ENCODE results near the gene MLYCD.

The MLYCD gene

DNA sequence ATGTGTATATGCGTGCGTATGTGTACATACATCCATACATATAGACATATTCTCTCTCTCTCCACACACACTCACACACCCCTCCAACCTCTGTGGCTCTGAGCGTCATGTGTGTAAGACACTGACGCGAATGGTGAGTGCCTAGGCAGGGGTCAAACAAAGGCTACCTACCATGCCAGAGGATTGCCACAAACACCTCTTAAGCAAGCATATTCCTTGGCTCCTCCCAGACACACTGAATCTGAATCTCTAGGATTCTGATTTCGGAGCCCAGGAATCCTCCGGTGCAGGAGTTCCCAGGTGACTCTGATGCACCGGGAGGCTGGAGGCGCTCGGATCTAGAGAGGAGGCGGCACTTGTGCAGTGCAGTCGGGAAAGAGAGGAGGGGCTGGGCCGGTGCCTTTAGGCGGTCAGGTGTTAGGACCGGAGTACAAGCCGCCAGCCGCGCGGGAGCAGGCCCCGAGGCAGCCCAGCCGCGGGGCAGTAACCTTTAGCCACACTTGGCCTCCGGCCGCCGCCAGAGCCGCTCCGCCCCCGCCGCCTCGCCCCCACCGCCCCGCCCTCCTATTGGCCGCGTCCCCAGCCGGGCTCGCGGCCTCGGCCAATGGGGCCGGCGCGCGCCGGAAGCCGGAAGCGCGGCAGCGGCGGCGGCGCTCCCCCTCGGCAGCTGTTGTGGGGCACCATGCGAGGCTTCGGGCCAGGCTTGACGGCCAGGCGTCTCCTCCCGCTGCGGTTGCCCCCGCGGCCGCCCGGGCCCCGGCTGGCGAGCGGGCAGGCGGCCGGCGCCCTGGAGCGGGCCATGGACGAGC lies at the start of gene MLYCD:
TSS of gene MLYCD (plus strand) at position 653 of the 809 bp plus-strand sequence. CDS start at position 683, 30 bp downstream.
- DNase-seq: peak; percentile 50 to 58

DNA sequence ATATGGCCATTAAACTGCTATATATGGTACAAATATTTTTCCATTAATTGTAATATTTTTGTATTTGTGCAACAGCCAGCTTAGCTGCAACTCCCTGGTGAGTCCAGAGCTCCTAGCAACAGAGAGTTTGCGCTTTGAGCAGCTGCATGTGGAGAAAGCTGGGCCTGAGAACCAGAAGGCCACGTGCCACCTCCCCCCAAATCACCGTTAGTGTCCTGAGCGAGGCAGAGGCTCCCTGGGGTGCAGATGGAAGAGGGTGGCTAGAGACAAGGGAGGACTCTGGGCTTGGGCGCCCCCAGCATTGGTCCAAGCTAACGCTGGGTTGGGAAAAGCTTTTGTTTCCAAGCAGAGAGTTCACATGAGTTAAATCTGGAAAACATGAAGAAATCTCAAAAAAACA lies 49.5 kb upstream of the MLYCD start:
- no peak for DNase-seq

DNA sequence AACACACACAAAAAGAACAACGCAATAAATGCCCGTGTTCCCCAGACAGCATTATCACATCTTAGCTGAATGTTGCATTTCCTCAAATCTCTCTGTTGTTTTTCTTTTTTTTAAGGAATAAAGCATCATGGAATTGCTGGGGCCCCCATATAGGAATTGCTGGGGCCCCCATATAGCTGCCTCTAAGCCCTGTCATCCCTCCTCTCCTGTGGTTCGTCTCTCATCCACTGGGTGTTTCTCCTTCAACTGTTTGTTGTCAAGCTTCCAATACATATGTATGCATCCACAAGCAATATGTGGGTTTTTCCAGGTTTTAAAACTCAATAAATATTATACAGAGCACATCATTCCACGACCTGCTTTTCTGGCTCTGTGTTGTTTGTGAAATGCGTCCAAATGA lies 48.0 kb upstream of the MLYCD start:
- no peak for DNase-seq

DNA sequence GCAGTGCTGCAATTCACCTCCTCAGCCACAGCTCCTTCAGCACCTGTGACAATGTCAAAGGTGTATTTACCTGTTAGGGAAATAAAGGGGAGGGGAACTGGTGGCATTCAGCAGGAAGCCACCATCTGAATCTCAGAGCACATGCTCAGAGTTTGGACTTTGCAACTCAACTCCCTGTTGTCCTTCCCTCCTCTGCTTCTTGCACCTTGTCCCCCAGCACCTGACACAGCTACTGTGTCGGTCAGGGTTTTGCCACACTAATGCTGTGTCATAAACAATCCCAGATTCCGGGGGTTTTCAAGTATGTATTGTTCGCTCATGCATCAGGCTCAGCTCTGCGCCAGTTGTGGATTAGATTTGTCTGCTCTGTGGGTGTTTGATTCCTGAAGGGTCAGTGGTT lies 47.4 kb upstream of the MLYCD start:
- no peak for DNase-seq

DNA sequence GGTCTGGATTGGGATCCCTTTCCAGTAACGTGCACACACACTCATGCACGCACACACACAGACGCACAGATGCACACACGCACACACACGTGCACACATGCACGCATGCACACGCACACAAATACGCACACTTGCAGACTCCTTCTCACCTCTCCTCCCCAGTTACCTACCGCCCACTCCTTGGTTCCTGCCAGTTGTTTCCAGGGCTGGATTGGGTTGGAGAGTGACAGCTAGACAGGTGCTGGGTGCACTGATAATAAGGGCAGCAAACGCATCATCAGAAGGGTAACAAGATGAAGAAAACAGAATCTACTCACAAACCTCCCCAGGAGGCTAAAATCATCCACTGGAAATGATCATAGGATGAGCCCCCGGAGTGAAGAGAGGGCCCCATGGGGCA lies 46.1 kb upstream of the MLYCD start:
- no peak for DNase-seq

DNA sequence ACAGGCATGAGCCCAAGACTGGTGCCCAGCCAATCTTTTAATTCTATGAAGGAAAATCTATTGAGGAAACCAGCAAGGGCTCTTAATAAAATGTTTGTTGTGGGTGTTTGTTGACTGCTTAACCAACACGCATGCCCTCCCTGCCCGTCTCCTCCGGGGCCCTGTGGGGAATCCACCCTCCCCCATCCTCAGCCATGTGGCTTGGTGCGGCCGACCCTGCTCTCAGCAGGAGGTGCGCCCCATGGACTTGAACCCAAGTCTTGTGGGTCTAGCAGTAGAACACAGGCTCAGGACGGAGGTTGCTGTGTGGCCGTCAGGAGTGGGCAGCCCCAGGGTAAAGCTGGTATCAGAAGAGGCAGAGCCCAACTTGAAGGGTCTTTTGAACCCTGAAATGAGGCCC lies 45.1 kb upstream of the MLYCD start:
- DNase-seq: no peak

DNA sequence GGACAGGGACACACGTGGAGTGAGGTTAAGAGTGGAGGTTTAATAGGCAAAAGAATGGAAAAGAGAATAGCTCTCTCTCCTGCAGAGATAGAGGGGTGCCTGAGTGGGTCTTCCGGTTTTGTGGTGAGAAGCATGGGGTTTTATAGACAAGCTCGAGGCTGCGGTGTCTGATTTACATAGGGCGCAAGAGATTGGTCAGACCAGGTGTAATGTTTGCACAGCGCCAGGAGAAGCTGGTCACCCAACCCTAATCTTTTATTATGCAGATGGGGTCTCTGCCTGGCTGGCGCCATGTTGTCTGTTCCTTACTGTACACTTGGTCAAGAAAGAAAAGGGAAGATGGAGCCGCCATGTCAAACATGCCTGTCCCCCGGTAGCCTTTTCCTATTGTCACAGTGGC lies 44.5 kb upstream of the MLYCD start:
- no peak for DNase-seq

DNA sequence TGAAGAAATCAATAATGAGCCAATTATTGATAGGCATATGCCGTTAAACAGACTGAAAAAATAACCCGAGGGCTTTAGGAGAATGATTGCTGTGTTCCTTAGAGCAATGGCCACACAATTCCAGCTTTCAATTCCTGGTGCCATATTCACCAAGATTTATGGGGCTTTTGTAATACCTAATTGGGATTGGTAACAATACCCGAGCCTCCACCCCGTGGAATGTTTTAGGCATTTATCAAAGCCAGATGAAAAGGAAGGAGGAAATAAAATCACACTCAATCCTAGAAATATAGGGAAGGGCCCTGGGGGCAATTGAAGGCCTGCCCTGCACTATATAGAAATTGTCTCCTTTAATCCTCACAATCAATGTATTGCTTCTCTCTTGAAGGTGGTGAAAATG lies 42.1 kb upstream of the MLYCD start:
- DNase-seq: no peak

DNA sequence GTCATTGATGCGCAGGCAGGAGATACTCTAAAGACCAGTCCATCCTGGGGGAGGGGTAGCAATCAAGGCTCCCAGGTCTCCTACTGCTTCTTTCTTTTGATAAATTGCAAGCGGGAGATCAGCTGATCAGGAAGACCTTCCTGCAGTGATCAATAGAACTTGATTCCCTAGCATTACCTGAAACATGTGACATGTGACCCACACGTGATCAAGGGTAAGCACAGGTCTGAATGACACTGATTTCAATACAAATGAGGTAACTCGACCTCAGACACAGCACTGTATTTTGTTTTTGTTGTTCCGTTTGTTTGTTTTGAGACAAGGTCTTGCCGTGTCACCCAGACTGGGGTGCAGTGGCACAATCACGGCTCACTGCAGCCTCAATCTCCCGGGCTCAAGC lies 39.6 kb upstream of the MLYCD start:
- DNase-seq: no peak

DNA sequence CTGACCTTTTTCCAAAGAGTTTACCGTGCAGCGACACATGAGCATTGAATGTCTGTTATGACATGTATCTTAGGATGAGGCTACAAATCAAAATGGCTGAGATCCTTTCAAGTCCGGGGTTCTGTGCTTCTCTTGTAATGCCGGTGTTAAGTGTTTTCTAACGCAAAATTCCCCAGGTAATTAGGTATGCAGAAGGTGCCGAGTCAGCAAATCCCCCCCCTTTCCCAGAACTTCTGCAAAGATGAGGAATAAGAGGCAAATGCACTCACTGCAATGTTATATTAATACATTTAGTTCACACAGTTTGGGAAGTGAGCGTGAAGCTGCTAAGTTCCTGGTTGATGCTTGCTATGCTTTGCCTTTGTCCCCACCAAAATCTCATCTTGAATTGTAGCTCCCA lies 36.3 kb upstream of the MLYCD start:
- no peak for DNase-seq

DNA sequence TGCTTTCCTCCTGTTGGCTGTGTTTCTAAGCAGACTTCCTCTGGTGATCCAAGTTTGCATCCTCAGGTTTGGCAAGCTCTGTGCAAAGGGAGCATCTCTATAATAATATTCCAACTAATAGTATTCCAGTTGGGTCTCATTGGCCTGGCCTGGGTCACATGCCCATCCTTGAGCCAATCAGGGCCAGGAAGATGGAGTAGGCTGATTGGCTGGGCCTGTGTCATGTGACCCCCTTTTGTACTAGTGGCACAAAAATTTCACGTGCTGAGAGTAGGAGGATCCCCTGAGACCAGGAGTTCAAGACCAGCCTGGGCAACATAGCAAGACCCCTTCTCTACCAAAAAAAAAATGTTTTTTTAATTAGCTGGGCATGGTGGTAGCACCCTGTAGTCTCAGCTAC lies 35.2 kb upstream of the MLYCD start:
- no peak for DNase-seq

DNA sequence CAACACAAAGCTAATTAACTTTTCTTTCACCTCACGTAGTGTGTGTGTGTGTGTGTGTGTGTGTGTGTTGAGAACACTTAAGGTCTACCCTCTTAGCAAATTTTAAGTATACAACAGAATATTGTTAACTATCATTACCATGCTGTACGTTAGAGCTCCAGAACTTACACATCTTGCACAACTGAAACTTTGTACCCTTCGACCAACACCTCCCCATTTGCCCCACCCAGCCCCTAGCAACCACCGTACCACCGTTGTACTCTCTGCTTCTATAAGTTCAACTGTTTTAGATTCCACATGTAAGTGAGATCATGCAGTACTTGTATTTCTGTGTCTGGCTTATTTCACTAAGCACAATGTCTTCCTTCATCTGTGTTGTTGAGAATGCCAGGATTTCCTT lies 28.1 kb upstream of the MLYCD start:
- no peak for DNase-seq

DNA sequence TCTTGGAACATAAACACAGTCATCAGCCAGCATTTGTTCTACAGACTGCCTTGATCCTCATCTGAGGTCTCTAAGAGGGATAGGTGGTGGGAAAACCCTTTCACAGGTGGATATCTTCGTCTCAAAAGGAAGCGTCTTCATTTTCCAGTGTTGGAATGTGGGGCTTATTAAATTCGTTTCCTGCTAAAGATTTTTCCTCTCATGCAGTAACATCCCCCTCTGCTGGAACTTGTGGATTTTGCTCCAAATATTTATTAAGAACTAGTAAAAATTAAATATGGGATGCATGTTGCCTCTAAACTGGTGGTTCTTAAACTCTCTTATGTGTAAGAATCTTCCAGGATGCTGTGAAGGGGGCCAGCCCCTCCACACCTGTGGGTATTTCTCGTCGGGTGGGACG lies 20.1 kb upstream of the MLYCD start:
- DNase-seq: peak; percentile 2 to 9

DNA sequence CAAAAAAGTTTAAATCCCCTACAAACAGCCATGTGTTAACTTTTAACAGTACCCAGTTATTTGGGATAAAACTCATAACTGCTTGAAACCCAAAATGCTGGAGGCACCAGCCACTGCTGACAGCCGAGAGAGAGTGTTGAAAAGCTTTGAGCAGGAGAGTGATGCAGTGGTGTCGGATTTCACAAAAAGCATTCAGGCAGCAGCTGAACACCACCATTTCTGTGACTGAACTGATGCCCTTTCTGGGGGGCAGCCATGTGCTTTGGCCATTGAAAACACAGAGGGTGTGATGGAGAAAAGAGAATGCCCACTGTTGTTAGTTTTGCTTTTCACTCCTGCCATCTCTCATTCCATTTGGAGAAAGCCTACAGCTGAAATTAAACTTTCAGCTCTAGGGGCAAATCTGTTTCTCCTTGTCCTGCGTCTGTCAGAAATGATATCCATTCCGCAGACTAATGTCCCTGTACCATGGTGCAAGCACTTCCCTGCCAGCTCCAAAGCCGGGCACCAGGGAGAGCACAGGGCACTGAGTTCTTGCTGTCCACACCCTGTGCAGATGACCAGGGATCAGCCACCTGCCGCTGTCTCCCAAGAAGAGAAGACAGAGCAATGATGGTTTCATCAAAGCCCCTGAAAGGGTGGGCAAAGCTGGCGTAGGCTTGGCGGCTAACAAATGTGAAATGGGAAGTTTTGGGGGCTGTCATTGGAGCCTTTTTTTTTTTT lies 16.6 kb upstream of the MLYCD start:
- DNase-seq: no peak

DNA sequence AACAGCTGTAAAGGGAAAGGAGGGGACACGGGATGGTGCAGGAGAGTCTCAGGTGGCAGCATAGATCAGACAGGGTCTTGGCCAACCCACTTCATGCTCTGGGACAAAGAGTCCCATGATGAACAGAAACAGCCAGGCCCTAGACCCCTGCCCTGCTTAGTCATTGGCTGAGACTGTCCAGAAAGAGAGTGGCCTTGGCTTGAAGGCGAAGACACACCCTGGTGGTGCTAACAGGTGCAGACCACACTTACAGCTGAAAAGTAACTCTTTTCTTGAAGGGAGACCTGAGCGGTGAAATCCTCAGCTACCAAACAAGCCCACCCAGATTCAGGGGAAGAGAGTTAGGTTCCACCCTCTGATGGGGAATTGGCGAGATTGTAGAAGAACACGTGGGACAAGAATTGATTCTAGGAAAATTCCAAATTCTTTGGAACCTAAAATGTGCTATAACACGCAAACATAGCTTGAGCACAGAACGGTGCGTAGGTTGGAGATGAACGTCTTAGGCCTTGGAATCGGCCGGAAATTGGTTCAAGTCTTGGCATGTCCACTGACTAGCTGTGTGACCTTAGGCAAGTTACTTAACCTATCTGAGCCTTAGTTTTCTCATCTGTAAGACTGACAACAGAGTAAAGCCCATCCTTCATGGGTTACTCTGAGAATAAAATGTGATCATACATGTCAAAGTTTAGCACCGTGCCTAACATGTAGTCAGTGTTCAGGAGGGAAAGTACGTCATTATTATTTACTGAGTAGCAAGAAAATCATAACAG lies 12.5 kb upstream of the MLYCD start:
- DNase-seq: no peak

DNA sequence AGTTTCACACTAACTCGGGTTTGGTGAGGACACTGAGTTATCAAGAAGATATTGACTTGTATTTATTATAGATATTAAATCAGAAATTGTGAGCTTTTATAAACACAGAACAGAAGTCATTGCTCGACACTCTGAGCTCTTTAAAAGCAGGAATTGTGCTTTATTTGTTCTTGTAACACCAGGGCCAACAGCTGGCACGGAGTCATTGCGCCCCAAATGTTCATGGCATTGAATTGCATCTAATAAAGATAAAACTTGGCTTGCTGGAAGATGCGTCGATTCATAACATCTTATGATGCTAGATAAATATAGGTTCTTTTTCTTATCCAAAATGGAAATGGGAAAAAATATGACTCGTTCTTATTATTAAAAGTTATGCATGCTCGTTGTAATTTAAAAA lies 11.8 kb upstream of the MLYCD start:
- DNase-seq: no peak

DNA sequence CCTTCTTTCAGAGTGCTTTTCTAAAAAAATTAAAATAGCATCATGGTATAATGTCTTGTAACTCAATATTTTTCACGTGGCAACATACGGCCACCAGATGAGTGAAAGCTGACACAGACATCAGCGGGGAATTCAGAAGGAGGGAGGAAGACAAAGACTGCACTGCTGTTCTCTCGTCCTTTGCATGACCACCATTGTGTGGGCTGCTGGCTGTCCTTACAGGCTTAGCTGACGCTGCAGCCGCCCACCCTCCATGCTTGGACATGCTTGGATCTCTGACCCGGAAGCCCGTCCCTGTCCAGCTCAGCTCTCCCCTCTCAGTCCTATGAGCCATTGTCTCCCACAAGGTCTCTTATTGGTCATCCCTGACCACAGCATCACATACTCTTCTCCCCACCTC lies 11.4 kb upstream of the MLYCD start:
- no peak for DNase-seq

DNA sequence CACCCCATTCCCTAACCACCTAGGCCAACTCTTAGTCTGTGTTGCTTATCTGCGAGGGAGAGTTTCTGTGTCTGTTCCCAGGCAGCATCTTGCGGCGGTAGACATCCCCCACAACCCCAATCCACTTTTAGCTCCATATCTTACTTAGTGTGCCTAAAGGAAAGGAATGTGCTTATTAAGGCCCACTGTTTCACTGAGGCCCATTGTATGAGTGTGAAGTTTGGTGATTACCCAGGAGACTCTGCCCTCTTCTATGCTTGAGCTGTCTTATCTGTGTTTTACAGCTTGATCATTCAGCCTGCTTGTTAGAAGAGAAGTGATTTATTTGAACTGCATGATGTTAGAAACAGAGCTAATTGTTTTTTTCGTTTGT lies 10.3 kb upstream of the MLYCD start:
- no peak for DNase-seq

DNA sequence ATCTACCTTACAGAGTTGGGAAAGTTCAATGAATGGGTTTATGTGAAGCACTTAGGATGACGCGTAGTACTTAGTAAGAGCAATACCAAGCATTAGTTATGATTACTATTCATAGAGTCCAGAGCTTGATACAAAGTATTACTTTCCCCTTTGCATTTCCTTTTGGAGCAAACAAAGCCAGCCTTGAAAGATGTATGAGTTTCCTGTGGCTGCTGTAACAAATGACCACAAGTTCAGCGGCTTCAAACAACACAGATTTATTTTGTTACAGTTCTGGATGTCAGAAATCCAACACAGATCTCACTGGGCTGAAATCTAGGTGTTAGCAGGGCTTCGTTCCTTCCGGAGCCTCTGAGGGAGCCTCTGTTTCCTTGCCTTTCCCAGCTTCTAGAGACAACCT lies 8.6 kb upstream of the MLYCD start:
- DNase-seq: no peak

DNA sequence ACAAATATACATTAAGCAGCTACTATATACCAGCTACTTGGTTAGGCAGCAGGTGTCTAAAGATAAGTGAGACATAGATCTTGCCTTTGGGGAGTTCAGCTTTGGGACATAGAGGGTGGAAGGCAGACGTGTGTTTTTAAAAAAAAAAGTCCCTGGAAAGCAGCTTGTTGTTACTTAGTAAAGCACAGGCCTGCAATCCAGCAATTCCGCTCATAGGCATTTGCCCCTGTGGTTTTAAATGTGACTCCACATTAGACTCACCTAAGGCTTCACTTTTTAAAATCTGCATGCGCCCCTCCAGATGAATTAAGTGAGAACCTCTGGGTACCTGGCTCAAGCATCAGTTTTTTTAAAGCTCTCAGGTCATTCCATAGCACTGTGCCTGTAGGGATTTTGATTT lies 7.2 kb upstream of the MLYCD start:
- DNase-seq: no peak

DNA sequence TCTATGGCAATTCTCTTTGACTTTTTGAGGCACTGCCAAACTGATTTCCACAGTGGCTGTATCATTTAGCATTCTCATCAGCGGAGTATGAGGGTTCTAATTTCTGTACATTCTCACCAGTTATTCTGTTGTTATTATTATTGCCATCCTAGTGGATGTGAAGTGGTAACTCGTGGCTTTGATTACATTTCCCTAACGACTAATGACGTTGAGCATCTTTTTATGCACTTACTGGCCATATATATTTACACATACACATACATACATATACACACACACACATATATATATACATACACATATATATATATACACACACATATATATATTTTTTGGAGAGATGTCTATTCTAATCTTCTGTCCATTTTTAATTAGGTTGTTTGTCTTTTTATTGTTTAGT lies 3.7 kb upstream of the MLYCD start:
- DNase-seq: no peak

DNA sequence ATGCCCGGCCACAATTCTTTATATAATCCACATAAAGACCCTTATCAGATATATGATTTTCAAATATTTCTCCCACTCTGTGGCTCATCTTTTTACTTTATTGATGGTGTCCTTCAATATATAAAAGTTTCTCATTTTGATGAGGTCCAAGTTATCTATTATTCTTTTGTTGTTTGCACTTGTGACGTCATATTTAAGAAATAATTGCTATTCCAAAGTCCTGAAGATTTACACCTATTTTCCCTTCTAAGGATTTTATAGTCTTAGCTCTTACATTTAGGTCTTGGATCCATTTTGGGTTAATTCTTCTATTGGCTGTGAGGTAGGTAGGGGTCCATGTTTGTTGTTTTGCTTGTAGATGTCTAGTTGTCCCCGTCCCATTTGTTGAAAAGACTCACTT lies 3.0 kb upstream of the MLYCD start:
- no peak for DNase-seq

DNA sequence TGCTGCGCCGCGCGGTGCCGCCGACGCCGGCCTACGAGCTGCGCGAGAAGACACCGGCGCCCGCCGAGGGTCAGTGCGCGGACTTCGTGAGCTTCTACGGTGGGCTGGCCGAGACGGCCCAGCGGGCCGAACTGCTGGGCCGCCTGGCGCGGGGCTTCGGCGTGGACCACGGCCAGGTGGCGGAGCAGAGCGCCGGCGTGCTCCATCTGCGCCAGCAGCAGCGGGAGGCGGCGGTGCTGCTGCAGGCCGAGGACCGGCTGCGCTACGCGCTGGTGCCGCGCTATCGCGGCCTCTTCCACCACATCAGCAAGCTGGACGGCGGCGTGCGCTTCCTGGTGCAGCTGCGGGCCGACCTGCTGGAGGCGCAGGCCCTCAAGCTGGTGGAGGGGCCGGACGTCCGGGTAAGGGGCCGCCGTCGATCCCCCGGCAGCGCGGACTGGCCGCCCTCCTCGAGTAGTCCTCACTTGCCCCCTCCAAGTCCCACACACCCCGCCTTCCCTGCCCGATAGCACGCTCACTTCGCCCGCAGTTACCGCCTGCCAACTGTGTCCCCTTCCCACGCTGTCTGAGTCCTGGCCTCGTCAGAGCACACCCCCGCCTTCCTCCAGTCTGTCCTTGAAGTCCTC lies 470 bp downstream of the MLYCD start:
- peak; percentile 31 to 34 for DNase-seq

DNA sequence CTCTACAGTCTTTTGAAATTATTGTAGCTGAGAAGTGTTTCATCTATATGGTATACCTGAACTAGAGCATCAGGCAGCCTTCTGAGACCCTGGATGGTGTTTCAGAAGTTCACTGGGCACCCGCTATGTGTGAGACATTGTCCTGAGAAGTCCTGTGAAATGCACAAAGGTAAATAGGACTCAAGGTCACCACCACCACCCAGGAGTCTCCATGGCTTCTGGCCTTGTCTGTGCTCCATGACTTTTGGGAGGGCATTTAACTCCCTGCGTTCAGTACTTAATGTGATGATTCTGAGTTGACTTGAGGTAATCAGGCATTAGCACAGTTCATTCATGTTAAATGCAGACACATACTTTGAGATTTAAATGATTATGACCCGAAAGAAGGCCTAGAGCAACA lies 1.1 kb downstream of the MLYCD start:
- DNase-seq: no peak

Measured in AML-193 (cell line).